ENCODE results near the gene CLTC.

DNA sequence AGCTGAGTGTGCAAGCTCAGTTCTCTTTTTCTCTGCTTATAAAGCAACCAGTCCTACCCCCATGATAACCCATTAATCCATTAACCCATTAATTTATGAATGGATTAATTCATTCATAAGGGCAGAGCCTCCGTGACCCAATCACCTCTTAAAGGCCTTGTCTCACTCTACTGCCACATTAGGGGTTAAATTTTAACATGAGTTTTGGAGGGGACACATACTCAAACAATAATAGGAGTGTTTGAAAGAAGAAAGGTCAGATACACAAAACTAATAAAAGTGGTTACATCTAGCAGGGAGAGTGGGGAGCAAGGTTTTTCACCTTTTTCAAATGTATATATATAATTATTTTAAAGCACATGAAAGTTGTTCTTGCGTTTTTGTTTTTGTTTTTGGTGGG lies 94.6 kb downstream of the CLTC start:
- TF ChIP-seq POLR2A (IDR thresholded peaks at IDR 0.05; ENCODE audit: low read length), result no peak
- no peak for TF ChIP-seq GATA1 (IDR thresholded peaks at IDR 0.05; ENCODE audit: low read depth, low read length)
